ACC112 (cell line): Measurements from ENCODE around the gene FOXS1.
A peak's percentile ranks its signal among the peaks of the same experiment; 100 is the strongest.

Source experiments
- H2AFZ ChIP-seq: fragments of 200-600 bp; sonication (generic); one replicate; pipeline ENCODE4 v1.6.0; 2017; ENCODE audit warnings: antibody characterized with exemption, low read length; ENCODE audit not compliant: unreplicated experiment
- H3K27ac ChIP-seq: fragments of 200-600 bp; sonication (generic); 2 replicates; pipeline ENCODE4 v1.5.1; 2014; ENCODE audit warnings: low read depth, mild to moderate bottlenecking, antibody characterized with exemption, low read length, moderate library complexity
- H3K27me3 ChIP-seq: fragments of 200-600 bp; sonication (generic); 2 replicates; pipeline ENCODE4 v1.6.1; 2014; ENCODE audit warnings: mild to moderate bottlenecking, antibody characterized with exemption, low read length, moderate library complexity, mixed read lengths; ENCODE audit not compliant: insufficient read depth
- H3K36me3 ChIP-seq: fragments of 200-600 bp; sonication (generic); 2 replicates; pipeline ENCODE4 v1.6.1; 2016; ENCODE audit warnings: mild to moderate bottlenecking, antibody characterized with exemption, low read length, moderate library complexity, mixed read lengths; ENCODE audit not compliant: insufficient read depth
- H3K4me1 ChIP-seq: fragments of 200-600 bp; sonication (generic); one replicate; pipeline ENCODE4 v1.6.1; 2016; ENCODE audit warnings: low read length, mixed read lengths; ENCODE audit not compliant: insufficient read depth, unreplicated experiment, control insufficient read depth
- H3K4me3 ChIP-seq: fragments of 200-600 bp; sonication (generic); 2 replicates; pipeline ENCODE4 v1.5.1; 2014; ENCODE audit warnings: mild to moderate bottlenecking, low read depth, low read length
- H3K79me2 ChIP-seq: fragments of 200-600 bp; sonication (generic); one replicate; pipeline ENCODE4 v1.6.0; 2016; ENCODE audit warnings: low read length; ENCODE audit not compliant: control insufficient read depth, unreplicated experiment, insufficient read depth

FOXS1 gene

DNA sequence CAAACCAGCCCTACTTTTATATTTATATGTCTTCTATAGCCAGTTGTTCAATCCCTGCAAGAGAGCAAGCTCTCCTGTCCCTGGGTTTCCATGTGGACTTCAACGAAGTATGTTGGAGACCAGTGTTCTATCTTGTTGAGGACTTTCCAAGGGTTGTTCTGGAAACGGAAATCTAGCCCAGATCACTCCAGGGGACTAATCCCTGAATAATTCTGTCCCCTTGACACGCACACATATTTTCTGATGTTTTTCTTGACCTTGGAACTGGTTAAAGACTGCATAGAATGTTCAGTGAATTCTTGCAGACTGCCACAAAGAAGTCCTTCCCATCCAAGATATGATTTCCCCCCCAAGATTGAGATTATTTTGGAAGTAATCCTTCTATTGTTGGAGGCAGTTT lies 35.7 kb downstream of the FOXS1 start:
- Histone ChIP-seq H3K36me3 (peaks cover 3% of the 10 kb centered on the region; the same call in 1 of the 2 replicates), H3K4me3 (no peak overlapping the region), H3K4me1 (peaks cover 31% of the 10 kb centered on the region), H3K27me3 (no peaks in the 10 kb centered on the region), H3K79me2 (no peaks in the 10 kb centered on the region), H2AFZ (no peak overlapping the region), H3K27ac (peak overlapping the region; percentile 35)

GRCh38 chr20:31808481-31808880 lies 36.9 kb downstream of the FOXS1 start:
- Histone ChIP-seq H3K27me3 (no peaks in the 10 kb centered on the region), H3K4me1 (peaks cover 31% of the 10 kb centered on the region), H3K27ac (no peak overlapping the region), H3K36me3 (peaks cover 3% of the 10 kb centered on the region; the same call in 1 of the 2 replicates), H2AFZ (no peak overlapping the region), H3K4me3 (no peak overlapping the region), H3K79me2 (no peaks in the 10 kb centered on the region)

DNA sequence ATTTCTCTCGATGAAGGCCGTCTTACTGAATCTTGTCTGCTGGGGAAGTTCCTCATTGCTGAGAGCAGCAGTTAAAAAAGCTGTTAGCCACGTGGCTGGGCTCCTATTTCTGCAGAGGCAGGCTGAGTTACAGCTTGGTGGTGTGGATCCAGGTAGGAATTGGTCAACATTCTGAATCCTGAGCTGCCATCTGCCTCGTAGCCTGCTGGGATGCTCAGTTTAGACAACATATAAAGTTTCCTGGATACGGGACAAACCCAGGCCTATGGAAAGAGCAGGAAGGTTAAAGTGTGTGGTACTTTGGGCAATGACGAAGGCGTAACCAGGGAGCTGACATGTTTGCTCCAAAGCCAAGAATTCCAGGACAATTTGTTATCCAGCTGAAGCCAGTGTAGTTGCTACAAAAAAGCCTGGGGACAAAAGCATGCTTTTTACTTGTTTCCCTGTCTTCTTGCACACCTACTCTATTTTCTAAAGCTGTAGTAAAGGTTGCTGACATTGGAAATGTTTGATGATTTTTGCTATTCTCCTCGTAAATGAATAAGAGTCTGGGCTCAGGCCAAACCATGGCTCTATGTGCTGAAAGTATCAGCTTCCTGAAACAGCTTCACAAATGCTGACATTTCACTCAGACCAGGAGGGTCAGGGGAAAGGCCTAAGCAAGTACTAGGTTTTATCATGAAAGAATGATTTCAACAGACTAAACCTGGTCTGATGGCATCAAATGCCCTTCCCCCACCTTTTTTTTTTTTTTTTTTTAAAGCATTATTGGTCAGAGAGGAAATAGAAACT lies 38.6 kb downstream of the FOXS1 start:
- Histone ChIP-seq H3K36me3 (peaks cover 3% of the 10 kb centered on the region; the same call in 1 of the 2 replicates), H3K27me3 (no peaks in the 10 kb centered on the region), H3K4me1 (peaks cover 20% of the 10 kb centered on the region), H2AFZ (no peak overlapping the region), H3K4me3 (no peak overlapping the region), H3K27ac (no peak overlapping the region), H3K79me2 (no peaks in the 10 kb centered on the region)

DNA sequence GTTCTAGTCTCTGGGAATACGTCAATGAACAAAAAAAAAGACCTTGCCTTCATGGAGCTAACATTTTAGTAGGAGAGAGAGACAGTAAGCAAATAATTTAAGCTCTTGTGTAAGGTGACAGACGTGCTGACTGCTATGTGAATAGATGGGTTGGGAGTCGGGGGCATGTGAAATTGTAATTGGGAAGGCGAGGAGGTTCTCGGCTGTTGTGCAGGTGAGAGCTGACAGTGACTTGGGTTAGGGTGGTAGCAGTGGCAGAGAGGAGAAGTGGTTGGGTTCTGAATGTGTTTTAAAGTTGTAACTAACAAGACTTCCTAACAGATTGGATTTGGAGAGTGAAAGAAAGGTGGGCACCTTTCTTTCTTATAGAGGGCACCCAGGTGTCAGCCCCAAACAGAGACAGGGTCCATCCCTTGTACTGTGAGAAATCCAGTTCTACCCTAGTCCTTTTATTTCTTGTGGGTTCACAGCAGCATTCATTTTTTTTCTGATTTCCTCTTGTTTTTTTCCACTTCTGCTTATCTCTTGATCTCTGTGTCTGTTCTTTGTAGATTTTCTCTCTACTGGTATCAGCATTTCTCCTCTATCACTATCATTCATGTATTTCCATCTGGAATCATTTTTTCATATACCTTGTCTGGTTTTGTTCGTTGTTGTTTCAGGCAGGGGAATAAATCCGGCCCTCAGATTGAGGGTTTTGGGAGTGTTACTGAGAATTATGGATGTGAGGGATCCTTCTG lies 41.7 kb downstream of the FOXS1 start:
- Histone ChIP-seq H3K27ac (no peak overlapping the region), H3K27me3 (no peaks in the 10 kb centered on the region), H3K4me1 (no peaks in the 10 kb centered on the region), H3K36me3 (peaks cover 18% of the 10 kb centered on the region; the same call in 1 of the 2 replicates), H3K79me2 (no peaks in the 10 kb centered on the region), H3K4me3 (no peak overlapping the region), H2AFZ (no peak overlapping the region)

- H3K79me2 ChIP-seq = no peaks in the 10 kb centered on the region
- H3K27ac ChIP-seq = no peak overlapping the region
- peaks cover 27% of the 10 kb centered on the region for H3K36me3 ChIP-seq
- H3K4me3 ChIP-seq = no peak overlapping the region
- no peaks in the 10 kb centered on the region for H3K4me1 ChIP-seq
- H2AFZ ChIP-seq = no peak overlapping the region
- no peaks in the 10 kb centered on the region for H3K27me3 ChIP-seq
Observed at GRCh38 chr20:31801508-31801907, 43.9 kb downstream of the FOXS1 start.

DNA sequence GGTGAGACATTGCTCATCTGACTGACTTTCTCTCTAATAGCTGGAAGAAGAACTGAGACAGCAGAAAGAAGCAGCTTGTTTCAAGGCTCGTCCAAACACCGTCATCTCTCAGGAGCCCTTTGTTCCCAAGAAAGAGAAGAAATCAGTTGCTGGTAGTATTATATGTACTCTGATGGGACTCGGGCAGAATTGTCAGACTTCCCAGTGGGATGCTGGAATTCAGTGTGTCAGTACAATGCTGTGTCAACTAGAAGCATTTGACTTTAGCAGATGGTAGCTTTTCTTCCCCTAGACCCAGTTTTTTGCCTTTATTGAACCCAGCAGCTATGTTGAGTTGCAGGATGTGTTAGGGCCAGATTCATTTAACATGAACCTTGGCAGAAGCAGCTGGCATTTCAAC lies 48.0 kb downstream of the FOXS1 start:
- no peaks in the 10 kb centered on the region for H3K4me1 ChIP-seq
- no peak overlapping the region for H3K4me3 ChIP-seq
- H3K36me3 ChIP-seq = peaks cover 51% of the 10 kb centered on the region
- no peaks in the 10 kb centered on the region for H3K27me3 ChIP-seq
- no peak overlapping the region for H3K27ac ChIP-seq
- H3K79me2 ChIP-seq = peaks cover 10% of the 10 kb centered on the region
- no peak overlapping the region for H2AFZ ChIP-seq
